OCI-LY1 (cell line): Measurements from ENCODE around the gene MRPS27.

Source experiments
- EZH2 ChIP-seq: fragments of 200-600 bp; sonication (generic), shearing (Covaris generic); IDR thresholded peaks from 2 replicates; pipeline ENCODE4 v1.8.0; 2017; ENCODE audit warnings: borderline replicate concordance, mixed run types, mild to moderate bottlenecking, antibody characterized with exemption, low read length, moderate library complexity, mixed read lengths
- TF ChIP-seq, protein P1 (sequence below): fragments of 200-600 bp; sonication (generic), shearing (Covaris generic); IDR thresholded peaks from 2 replicates; pipeline ENCODE4 v1.5.1; 2017; ENCODE audit warnings: mild to moderate bottlenecking, antibody characterized with exemption, low read length, moderate library complexity, mixed read lengths

DNA sequence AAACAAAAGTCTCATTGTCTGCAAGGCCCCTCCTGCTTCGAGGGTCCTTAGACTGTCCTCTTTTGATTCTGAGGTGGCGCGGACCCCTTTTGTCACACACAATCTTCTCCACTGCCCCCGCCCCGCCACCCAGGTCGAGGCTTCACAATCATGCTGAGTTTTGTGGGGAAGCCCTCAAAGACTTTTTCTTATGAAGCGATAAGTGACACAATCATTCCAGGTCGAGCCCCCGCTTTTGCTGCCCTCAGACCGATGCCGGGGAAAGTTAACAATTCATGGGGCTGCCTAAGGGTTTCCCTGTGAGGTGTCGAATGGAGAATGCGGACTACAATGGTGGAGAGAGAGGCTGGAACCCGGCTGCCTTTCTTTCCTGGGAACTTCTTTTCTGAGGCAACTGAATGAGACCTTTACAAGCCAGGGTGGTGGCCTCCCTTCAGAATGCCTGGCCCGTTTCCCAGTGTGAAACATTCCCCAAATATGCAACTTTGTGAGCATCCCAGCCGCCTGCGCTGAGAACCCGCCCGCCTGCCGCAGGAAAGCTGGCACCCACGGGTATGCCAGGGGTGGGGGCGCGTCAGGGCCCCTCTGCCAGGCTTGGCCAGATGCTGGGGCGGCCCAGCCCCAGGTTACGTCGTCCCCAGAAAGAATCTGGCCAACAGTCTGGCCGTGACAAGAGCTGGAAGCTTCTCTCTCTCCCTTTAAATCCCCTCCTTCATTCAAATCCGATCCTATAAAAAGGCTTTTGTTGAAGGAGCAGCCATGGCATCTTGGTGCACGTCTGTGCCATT is 140.8 kb downstream of the MRPS27 start:
- TF ChIP-seq, protein P1, sequence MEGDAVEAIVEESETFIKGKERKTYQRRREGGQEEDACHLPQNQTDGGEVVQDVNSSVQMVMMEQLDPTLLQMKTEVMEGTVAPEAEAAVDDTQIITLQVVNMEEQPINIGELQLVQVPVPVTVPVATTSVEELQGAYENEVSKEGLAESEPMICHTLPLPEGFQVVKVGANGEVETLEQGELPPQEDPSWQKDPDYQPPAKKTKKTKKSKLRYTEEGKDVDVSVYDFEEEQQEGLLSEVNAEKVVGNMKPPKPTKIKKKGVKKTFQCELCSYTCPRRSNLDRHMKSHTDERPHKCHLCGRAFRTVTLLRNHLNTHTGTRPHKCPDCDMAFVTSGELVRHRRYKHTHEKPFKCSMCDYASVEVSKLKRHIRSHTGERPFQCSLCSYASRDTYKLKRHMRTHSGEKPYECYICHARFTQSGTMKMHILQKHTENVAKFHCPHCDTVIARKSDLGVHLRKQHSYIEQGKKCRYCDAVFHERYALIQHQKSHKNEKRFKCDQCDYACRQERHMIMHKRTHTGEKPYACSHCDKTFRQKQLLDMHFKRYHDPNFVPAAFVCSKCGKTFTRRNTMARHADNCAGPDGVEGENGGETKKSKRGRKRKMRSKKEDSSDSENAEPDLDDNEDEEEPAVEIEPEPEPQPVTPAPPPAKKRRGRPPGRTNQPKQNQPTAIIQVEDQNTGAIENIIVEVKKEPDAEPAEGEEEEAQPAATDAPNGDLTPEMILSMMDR = no peak
- no peak for TF ChIP-seq EZH2
